GM12874 (cell line): ENCODE measurements around the gene HEPN1.

Experiments
- TF ChIP-seq, protein P1 (sequence below): IDR thresholded peaks from 2 replicates; pipeline ENCODE4 v1.5.1; 2011; ENCODE audit warnings: low read depth, mild to moderate bottlenecking, control low read depth, low read length, moderate library complexity; ENCODE audit not compliant: insufficient read depth

Gene HEPN1

DNA sequence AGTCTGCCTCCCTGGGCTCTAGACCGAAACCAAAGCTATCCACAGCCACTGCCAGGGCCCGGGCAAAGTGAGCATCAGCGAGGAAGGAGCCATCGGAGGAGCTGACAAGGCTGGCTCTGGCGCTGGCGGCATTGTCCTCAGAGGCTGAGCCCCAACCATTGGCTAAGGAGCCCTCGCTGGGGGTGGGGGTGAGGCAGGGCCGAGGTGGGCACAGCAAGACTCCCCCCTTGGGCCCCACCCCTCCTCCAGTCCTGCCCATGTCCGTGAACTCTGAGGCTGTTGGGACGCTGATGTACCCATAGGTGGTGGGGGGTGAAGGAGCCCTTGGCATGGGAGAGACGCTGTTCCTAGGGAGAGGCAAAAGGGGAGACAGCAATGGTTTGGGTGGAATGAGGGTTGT lies 32.6 kb upstream of the HEPN1 start:
- TF ChIP-seq, protein P1, sequence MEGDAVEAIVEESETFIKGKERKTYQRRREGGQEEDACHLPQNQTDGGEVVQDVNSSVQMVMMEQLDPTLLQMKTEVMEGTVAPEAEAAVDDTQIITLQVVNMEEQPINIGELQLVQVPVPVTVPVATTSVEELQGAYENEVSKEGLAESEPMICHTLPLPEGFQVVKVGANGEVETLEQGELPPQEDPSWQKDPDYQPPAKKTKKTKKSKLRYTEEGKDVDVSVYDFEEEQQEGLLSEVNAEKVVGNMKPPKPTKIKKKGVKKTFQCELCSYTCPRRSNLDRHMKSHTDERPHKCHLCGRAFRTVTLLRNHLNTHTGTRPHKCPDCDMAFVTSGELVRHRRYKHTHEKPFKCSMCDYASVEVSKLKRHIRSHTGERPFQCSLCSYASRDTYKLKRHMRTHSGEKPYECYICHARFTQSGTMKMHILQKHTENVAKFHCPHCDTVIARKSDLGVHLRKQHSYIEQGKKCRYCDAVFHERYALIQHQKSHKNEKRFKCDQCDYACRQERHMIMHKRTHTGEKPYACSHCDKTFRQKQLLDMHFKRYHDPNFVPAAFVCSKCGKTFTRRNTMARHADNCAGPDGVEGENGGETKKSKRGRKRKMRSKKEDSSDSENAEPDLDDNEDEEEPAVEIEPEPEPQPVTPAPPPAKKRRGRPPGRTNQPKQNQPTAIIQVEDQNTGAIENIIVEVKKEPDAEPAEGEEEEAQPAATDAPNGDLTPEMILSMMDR = no peak

DNA sequence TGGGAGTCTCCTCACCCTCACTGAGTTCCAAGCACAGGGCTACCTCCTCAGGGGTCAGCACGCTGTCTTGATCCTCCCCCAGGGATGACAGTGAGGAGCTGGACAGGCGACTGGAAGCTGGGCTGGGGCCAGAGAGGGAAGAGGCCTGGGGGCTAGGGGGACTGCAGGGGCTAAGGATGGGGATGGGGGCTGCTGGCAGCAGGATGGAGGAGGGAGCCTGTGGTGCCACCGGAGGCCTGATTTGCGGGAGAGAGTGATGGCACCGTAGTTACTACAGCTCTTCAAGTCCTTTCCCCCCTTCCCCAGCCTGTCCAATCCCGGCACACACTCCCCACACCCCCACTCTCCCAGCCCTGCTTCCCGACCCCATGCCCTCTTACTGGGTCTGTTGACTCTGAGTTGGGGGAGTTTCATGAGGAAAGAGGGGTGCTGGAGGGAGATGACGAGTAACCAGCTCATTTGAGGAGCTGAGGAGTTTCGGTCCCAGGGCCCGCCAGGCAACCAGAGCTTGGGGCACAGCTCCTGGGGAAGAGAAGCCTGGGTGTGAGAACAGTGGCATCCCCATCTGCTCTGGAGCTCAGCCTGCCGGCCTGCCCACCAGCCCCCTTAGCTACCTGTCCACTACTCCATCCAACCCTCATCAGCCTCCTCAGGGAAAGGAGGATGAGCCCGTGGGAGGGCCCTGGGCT lies 31.9 kb upstream of the HEPN1 start:
- TF ChIP-seq, protein P1 = no peak

DNA sequence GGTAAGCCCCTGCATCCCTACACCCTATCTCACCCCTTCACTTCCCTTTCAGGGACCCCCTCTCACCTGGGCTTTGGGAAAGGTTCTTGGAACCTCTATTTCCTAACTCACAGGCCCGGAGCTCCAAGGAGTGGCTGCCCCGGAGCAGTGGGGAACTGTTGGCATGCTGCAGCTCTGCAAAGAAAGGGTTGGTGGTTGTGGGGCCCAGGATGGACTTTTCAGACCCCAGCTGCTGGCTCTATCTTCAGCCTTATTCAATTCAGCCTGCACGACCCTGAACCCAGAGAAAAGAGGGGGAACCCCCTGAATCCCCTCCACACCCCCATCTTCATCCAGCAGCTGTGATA lies 31.4 kb upstream of the HEPN1 start:
- TF ChIP-seq, protein P1 = no peak

DNA sequence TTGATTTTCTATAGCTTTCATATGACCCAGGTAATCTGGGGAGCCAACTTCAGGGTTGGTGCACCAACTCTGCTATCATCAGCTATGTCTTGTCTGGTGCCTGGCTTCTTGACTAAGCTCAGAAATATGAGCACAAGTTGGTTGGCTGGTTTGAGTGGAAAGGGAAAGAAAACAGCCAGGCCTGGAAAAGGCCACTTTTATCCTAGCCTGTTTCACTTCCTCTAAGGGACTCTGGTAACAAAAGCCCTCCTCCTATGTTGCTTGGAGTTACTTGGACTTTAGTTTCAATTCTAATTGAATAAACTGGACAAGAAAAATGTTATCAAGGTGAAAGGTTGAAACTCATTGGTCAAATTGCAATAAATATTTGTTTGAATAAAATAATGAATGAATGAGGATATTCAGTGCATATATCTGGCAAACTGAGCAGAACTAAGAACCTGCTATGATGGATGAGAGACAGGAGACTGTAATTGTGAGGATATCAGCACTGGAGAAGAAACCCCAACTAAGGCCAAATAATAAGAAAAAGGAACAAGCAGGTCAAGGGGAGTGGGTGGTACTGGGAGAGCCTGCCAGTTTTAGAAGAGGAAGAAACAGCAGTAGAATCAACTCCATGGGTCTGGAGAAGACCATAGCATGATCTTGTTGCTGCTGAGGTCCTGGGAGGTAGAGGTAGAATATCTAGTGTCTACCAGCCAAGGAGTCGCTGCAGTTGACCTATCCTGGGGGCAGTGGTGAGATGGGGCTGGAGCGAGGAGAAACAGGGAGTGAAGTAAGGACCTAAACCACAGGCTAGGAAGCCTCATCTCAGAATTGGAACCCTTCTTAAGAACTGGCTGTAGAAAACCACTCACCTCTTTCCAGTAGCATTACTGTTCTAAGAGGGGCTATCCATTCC lies 29.6 kb upstream of the HEPN1 start:
- TF ChIP-seq, protein P1 = no peak

DNA sequence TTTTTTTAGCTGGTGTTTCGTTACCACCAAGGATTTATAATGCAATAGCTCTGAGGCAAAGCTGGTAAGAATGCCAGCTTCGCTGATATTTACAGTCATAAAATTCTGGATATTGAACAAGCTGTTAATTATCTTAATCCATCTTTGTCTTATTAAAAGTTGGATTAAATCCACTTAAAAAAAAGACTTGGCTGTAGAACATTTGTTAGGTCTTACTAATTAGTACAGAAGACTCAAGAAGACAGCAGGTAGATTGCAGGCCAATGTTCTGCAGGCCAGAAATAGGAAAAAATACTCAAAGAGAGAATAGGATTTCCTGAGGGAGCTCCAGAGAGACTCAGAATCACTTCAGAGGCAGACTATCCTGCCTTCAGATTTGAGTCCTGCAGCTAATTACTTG lies 28.9 kb upstream of the HEPN1 start:
- TF ChIP-seq, protein P1 = no peak

DNA sequence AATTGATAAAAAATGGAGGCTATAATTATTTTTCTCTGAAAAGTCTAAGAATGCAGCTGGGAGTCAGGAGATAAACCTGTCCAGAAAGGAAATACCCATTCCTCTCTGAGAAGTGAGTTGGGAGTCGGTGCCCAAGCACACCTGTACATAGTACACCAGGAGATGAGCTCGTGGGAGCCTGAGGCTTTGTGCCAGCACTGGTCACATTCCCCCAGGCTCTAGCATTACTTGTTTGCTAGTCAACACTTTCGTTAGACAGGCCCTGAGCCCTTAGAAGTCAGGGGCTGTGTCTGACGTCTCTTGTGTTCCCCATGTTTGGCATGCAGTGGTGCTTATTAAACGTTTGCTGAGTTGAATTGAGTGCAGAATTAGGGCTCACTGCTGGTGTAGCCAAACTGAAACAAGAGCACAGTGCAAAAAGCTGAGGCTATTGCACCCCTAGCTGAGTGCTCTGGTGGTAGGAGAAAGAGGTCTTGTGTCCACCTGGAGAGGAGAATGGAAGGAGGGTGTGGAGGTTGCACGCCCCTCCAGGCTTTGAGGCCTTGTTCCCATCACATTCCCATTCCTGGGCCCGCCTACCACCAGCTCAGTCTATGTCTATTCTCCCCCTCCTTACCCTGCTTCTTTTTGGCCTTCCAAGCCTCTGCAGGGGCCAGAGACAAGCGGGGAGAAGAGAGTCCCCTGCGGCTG lies 28.2 kb upstream of the HEPN1 start:
- TF ChIP-seq, protein P1 = no peak

DNA sequence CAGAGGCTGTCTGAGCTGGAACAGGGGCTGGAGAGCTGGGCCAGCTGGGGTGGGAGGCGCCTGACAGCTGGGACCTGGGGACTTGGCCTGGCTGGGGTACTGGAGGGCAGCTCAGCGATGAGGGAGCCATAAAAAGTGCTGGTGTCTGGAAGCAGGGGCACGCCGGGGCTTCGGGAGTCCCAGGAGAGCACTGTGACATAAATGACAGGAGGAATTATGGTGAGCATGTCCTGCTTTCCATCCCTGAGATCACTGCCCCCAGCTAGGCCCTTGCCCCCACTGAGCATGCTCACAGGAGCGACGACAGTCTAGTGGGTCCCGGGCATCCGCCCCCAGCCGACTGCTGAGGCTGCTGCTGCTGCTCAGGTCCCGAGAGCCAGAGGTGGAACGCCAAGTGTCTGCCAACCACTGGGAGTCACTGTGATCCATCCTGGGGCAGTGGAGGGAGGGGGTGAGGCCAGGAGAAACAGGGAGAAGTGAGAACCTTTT lies 27.6 kb upstream of the HEPN1 start:
- TF ChIP-seq, protein P1 = no peak
